ENCODE data around the gene VPS52. TPM values are rescaled to one million over a fixed set of nuclear protein-coding genes. Genes with fewer than 3 reads are reported as not detected.

VPS52 gene
- total RNA-seq, 2 experiments from 2014 or later: 31.2 to 34.3 TPM

DNA sequence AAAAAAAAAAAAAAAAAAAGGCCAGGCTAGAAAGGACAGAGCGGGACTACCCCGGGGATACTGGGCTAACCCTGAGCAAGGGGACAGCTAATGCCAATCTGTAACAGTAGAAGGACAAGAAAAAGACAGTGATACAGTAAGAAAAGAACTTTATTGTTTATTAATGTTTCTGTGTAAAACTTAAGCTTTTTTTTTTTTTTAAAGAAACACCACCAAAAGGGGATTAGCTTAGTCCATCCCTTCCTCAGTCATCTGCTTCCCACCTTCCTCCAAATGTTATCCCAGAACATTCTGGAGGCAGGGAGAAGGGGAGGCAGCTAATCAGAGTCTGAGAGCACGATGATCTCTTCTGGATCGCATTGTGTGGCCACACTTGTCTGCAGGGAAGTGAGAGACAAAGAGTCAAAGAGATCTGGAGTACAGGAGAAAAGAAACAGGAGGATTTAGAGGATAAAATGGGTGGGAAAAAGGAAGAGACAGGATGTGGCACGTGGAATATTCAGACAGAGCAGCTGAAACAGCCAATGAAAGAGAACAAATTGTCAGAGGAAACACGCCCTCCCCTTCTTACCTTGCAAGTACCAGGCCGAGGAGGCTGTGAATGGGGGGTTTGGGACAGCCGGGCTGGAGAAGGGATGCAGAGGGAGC, 46.9 kb upstream of the VPS52 start:
- peaks cover 54% of the 10 kb centered on the region for H3K36me3 Mint-ChIP-seq (ENCODE audit: low read depth)
- no peak for TF ChIP-seq CTCF (IDR thresholded peaks at IDR 0.05)
- no peak for DNase-seq
- no peak for ATAC-seq
- ChIA-PET POLR2A (interaction anchor here (0.6 to 4.8 kb wide), 11 partner anchors 21 to 390 kb away, joined by 3 to 42 read pairs (median 4); partner anchors contain the start of genes PFDN6, RGL2, RPS18 and SYNGAP1), CTCF (interaction anchor here (0.7 to 1.6 kb wide), 8 partner anchors 19 to 289 kb away, joined by 3 to 6 read pairs (median 4); partner anchors contain the start of genes B3GALT4, PFDN6 and WDR46)
- H3K27ac Mint-ChIP-seq: peak overlapping the region; percentile 97
- intact Hi-C loops (cut with micrococcal nuclease): no loop called here
- H3K27me3 Mint-ChIP-seq: no peaks in the 10 kb centered on the region
- peak overlapping the region; percentile 97 for H3K4me3 Mint-ChIP-seq
- no peaks in the 10 kb centered on the region for H3K9me3 Mint-ChIP-seq
- peaks cover 70% of the 10 kb centered on the region for H3K4me1 Mint-ChIP-seq (ENCODE audit: low read depth)

GRCh38 chr6:33317669-33318425, 46.2 kb upstream of the VPS52 start, which contains the start of gene ZBTB22:
Gene ZBTB22, minus strand, starts transcription at chr6:33317744. Its CDS starts 828 bp downstream, at chr6:33316916.
- CTCF ChIA-PET: interaction anchor here (0.6 to 1.5 kb wide), 7 partner anchors 19 to 289 kb away, joined by 3 to 6 read pairs (median 4); partner anchors contain the start of genes B3GALT4, PFDN6 and WDR46
- Mint-ChIP-seq H3K36me3 (ENCODE audit: low read depth) (peaks cover 61% of the 10 kb centered on the region), H3K27me3 (no peaks in the 10 kb centered on the region)

DNA sequence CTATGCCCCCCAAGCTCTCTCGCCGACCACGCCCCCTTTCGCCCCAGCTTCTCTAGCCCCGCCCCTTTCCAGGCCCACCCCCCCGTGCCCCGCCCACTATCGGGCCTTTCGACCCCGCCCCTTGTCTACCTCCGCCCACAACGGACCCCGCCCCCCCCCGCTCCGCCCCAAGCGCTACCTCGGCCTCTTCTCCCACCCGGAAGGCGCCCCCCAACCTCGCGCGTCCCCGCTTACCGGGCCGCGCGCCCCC, 45.7 kb upstream of the VPS52 start:
- Mint-ChIP-seq H3K27me3 (no peaks in the 10 kb centered on the region), H3K27ac (peak overlapping the region; percentile 44), H3K9me3 (no peaks in the 10 kb centered on the region), H3K4me1 (ENCODE audit: low read depth) (peaks cover 69% of the 10 kb centered on the region), H3K4me3 (peak overlapping the region; percentile 97), H3K36me3 (ENCODE audit: low read depth) (peaks cover 62% of the 10 kb centered on the region)
- ChIA-PET CTCF (interaction anchor here (0.6 to 1.5 kb wide), 6 partner anchors 22 to 290 kb away, joined by 3 to 6 read pairs (median 4); partner anchors contain the start of genes B3GALT4, PFDN6 and WDR46), POLR2A (interaction anchor here (1.0 to 4.8 kb wide), 8 partner anchors 19 to 137 kb away, joined by 3 to 42 read pairs (median 4); partner anchors contain the start of genes PFDN6, RGL2, RPS18 and SYNGAP1)
- ATAC-seq (no peak), DNase-seq (no peak)
- TF ChIP-seq CTCF (IDR thresholded peaks at IDR 0.05): no peak
- intact Hi-C loops (cut with micrococcal nuclease): no loop called here

More at GRCh38 chr6:33317669-33318425, 46.2 kb upstream of the VPS52 start, which contains the start of gene ZBTB22:
- POLR2A ChIA-PET: interaction anchor here (0.6 to 4.8 kb wide), 12 partner anchors 20 to 480 kb away, joined by 3 to 42 read pairs (median 4); partner anchors contain the start of genes PFDN6, RGL2, RPS18 and SYNGAP1
- peaks cover 68% of the 10 kb centered on the region for H3K4me1 Mint-ChIP-seq (ENCODE audit: low read depth)
- H3K9me3 Mint-ChIP-seq: no peaks in the 10 kb centered on the region
- intact Hi-C loops (cut with micrococcal nuclease): no loop called here
- TF ChIP-seq CTCF (IDR thresholded peaks at IDR 0.05): no peak
- H3K27ac Mint-ChIP-seq: peak within 1 kb of the TSS; percentile 97
- ATAC-seq (peak; percentile 67), DNase-seq (peak; percentile 100)
- H3K4me3 Mint-ChIP-seq: peak within 1 kb of the TSS; percentile 97

DNA sequence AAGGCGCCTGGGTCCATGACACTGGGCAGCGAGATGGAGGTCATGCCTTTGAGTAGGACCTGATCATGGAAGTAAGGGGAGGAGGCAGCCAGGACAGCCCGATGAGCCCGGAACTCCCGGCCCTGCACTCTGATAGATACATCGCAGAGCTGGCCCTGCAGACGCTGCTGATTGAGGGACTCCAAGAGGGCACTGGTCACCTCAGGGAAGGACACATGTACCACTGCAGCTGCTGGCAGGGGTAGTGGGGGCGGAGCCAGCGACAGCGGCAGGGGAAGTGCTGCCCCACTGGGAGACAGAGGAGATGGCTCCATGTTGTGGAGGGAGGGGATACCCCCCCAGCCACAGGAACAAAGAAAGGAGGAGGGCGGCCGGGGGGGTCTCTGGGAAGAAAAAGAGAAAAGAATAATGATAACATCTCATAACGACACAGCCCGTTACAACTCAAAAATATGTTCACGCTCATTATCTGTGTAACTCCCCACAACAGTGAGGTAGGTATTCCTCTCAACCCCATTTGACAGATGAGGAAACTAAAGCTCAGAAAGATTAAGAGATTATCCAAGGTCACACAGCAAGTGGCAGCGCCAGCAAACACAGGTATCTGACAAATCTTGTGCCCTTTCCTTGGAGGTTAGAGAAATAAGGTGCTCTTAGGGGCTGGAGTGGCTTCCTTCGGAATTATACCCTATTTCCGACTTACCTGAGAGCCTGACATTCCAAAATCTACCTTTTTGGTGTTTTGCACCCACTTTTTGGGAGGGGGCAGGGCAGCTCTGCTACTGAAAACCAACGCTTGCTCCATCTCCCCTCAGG, 45.1 kb upstream of the VPS52 start:
- peak overlapping the region; percentile 97 for H3K4me3 Mint-ChIP-seq

More for the DNA sequence above, 45.1 kb upstream of the VPS52 start:
- ChIA-PET CTCF (interaction anchor here (1.1 kb wide), 1 partner anchor 291 kb away, joined by 3 read pairs; no protein-coding TSS in a partner anchor), POLR2A (interaction anchor here (0.8 to 4.8 kb wide), 6 partner anchors 19 to 345 kb away, joined by 3 to 42 read pairs (median 7); partner anchors contain the start of genes PFDN6, RGL2, RPS18 and VPS52)
- peaks cover 71% of the 10 kb centered on the region for H3K4me1 Mint-ChIP-seq (ENCODE audit: low read depth)
- H3K27ac Mint-ChIP-seq: peak overlapping the region; percentile 44
- no peaks in the 10 kb centered on the region for H3K27me3 Mint-ChIP-seq
- TF ChIP-seq CTCF (IDR thresholded peaks at IDR 0.05): no peak
- ATAC-seq (no peak), DNase-seq (no peak)
- H3K9me3 Mint-ChIP-seq: no peaks in the 10 kb centered on the region
- intact Hi-C loops (cut with micrococcal nuclease): no loop called here
- H3K36me3 Mint-ChIP-seq (ENCODE audit: low read depth): peaks cover 63% of the 10 kb centered on the region

Data from activated CD8-positive, alpha-beta T cell treated with anti-CD3 and anti-CD28 coated beads for 36 hours (primary cell).